UCSD-AML1 (cell line): ENCODE results near the gene ZBED6.
A peak's percentile ranks its signal among the peaks of the same experiment; 100 is the strongest.
"Not testable (repeated sequence)": the region's sequence is repeated elsewhere in the genome, so short reads cannot be mapped to it uniquely, and the experiment has no call there.

Experiments used
- DNase-seq: peaks from one replicate; lab custom pipeline; 2025; ENCODE audit not compliant: unreplicated experiment; lab: John Stamatoyannopoulos, UW

ZBED6 gene

GRCh38 chr1:203778146-203778545 is 17.3 kb upstream of the ZBED6 start:
- DNase-seq = no peak

- no peak for DNase-seq
These were observed 16.6 kb upstream of the ZBED6 start for GRCh38 chr1:203778789-203779188.

- no peak for DNase-seq
These were observed 13.5 kb upstream of the ZBED6 start for GRCh38 chr1:203781962-203782361.

GRCh38 chr1:203789966-203790365 is 5.5 kb upstream of the ZBED6 start:
- no peak for DNase-seq

GRCh38 chr1:203791498-203791897 is 3.9 kb upstream of the ZBED6 start:
- no peak for DNase-seq

- DNase-seq = no peak
These were observed 2.9 kb upstream of the ZBED6 start for GRCh38 chr1:203792486-203792885.

GRCh38 chr1:203793561-203793960 is 1.9 kb upstream of the ZBED6 start:
- not testable (repeated sequence) for DNase-seq

GRCh38 chr1:203794764-203795440 is 521 bp upstream of the ZBED6 start:
- no peak for DNase-seq

- DNase-seq = peak; percentile 71
These were observed 798 bp downstream of the ZBED6 start for GRCh38 chr1:203796236-203796605.

GRCh38 chr1:203797216-203797615 is 1.8 kb downstream of the ZBED6 start:
- no peak for DNase-seq

- DNase-seq = no peak
These were observed 2.7 kb downstream of the ZBED6 start for GRCh38 chr1:203797948-203798655.

- DNase-seq = no peak
These were observed 3.7 kb downstream of the ZBED6 start for GRCh38 chr1:203799157-203799556.

GRCh38 chr1:203799971-203800370 is 4.5 kb downstream of the ZBED6 start:
- DNase-seq = no peak

GRCh38 chr1:203805689-203806088 is 10.3 kb downstream of the ZBED6 start:
- no peak for DNase-seq

GRCh38 chr1:203807196-203807595 is 11.8 kb downstream of the ZBED6 start:
- DNase-seq = no peak

GRCh38 chr1:203813581-203814341 is 18.3 kb downstream of the ZBED6 start:
- no peak for DNase-seq

GRCh38 chr1:203818399-203818798 is 23.0 kb downstream of the ZBED6 start:
- DNase-seq = no peak

- DNase-seq = no peak
These were observed 27.9 kb downstream of the ZBED6 start for GRCh38 chr1:203823306-203823705.

GRCh38 chr1:203826175-203826574 is 30.8 kb downstream of the ZBED6 start:
- DNase-seq = no peak

- DNase-seq = no peak
These were observed 32.6 kb downstream of the ZBED6 start for GRCh38 chr1:203828002-203828401.

GRCh38 chr1:203828503-203828902 is 33.1 kb downstream of the ZBED6 start:
- no peak for DNase-seq

- DNase-seq = not testable (repeated sequence)
These were observed 33.8 kb downstream of the ZBED6 start for GRCh38 chr1:203829247-203829646.
